Prostate gland (tissue), 2 donors: Measurements from ENCODE around the gene FBXL3. TPM values are rescaled to one million over a fixed set of nuclear protein-coding genes. Genes with fewer than 3 reads are reported as not detected.
"Not testable (repeated sequence)": the region's sequence is repeated elsewhere in the genome, so short reads cannot be mapped to it uniquely, and the experiment has no call there.

Experiments
- DNase-seq: peaks from one replicate; pipeline ENCODE4 v3.0.0-alpha.2; 2019; ENCODE audit warnings: low spot score
- H3K27ac ChIP-seq, 2 donors: fragments of 200-600 bp; sonication (generic); 2 replicates each; pipeline ENCODE4 v1.5.1; 2017 to 2019
- H3K27me3 ChIP-seq: fragments of 200-600 bp; sonication (generic); replicated peaks from 2 replicates; pipeline ENCODE4 v1.5.1; 2019; ENCODE audit not compliant: insufficient read depth
- H3K36me3 ChIP-seq, 2 donors: fragments of 200-600 bp; sonication (generic); 1 replicate in 1 of 2; 2 replicates in 1 of 2; pipeline versions ENCODE4 v1.5.1 to v1.8.1; 2017 to 2019
- H3K4me1 ChIP-seq: fragments of 200-600 bp; sonication (generic); replicated peaks from 2 replicates; pipeline ENCODE4 v1.5.1; 2019
- H3K4me3 ChIP-seq, 2 donors: fragments of 200-600 bp; sonication (generic); 2 replicates each; pipeline ENCODE4 v1.5.1; 2017 to 2019
- H3K9me3 ChIP-seq: fragments of 200-600 bp; sonication (generic); 2 replicates; pipeline ENCODE4 v1.5.1; 2017
- CTCF ChIP-seq, 4 experiments: fragments of 200-600 bp in 2 of 4; fragments of 450-650 bp in 2 of 4; sonication (generic) in 2 of 4; IDR thresholded peaks; 1 replicate in 3 of 4; 2 replicates in 1 of 4; pipeline ENCODE4 v1.5.1; 2016 to 2019; ENCODE audit warnings: antibody characterized with exemption in 4 of 4, mild to moderate bottlenecking in 2 of 4, moderate library complexity in 2 of 4
- POLR2A ChIP-seq: fragments of 450-650 bp; IDR thresholded peaks from one replicate; pipeline ENCODE4 v1.6.1; 2016; ENCODE audit warnings: antibody characterized with exemption, mild to moderate bottlenecking
- POLR2AphosphoS5 ChIP-seq: sonication (generic); formaldehyde crosslinking; IDR thresholded peaks from one replicate; pipeline ENCODE4 v1.6.1; 2017; ENCODE audit warnings: antibody characterized with exemption
- WGBS: methylation state at CpG from one replicate; pipeline ENCODE4 v1.1.5; 2018; 5-methylcytosine and 5-hydroxymethylcytosine counted together
- intact Hi-C: fragments of 100-400 bp; cut with DNase I; formaldehyde crosslinking; loops from one replicate; pipeline ENCODE4 v1.14.2; 2022
- total RNA-seq, 2 donors: library from RNA; depleted of rRNA; stranded (reverse); fragments of >200 nt; gene quantifications; one replicate each; pipeline ENCODE4 v1.1.0, GENCODE V29; 2016

Gene FBXL3
- total RNA-seq, 2 donors from 2014 or later: 85.6 to 113 TPM

- Histone ChIP-seq H3K9me3 (no peaks in the 10 kb centered on the region), H3K36me3 (no peaks in the 10 kb centered on the region), H3K27ac (no peak overlapping the region), H3K4me3 (no peak overlapping the region), H3K27me3 (no peaks in the 10 kb centered on the region), H3K4me1 (no peaks in the 10 kb centered on the region)
- intact Hi-C loops: no loop called here
- 95% methylated on average over 2 of the region's 2 CpGs for WGBS
- DNase-seq: no peak
- no peak for TF ChIP-seq POLR2AphosphoS5
- no peak for TF ChIP-seq POLR2A
- no peak for TF ChIP-seq CTCF (IDR thresholded peaks at IDR 0.05)
Observed at GRCh38 chr13:77009011-77009410, 17.9 kb downstream of the FBXL3 start.

GRCh38 chr13:77008337-77008736 is 18.6 kb downstream of the FBXL3 start:
- H3K36me3 ChIP-seq, H3K27me3 ChIP-seq, H3K4me1 ChIP-seq, intact Hi-C loops, H3K9me3 ChIP-seq, H3K27ac ChIP-seq, H3K4me3 ChIP-seq, DNase-seq: not testable (repeated sequence)
- WGBS: 92% methylated on average over 4 of the region's 4 CpGs

GRCh38 chr13:77002590-77003190 is 24.3 kb downstream of the FBXL3 start:
- H3K36me3 ChIP-seq: no peaks in the 10 kb centered on the region
- TF ChIP-seq CTCF (IDR thresholded peaks at IDR 0.05): peak in 2 of 4 experiments; percentile 43 to 60
- TF ChIP-seq POLR2AphosphoS5: no peak
- TF ChIP-seq POLR2A: no peak
- no peaks in the 10 kb centered on the region for H3K4me1 ChIP-seq
- WGBS: 60% methylated on average over 7 of the region's 7 CpGs
- no peaks in the 10 kb centered on the region for H3K27me3 ChIP-seq
- no peak for DNase-seq
- H3K9me3 ChIP-seq: no peaks in the 10 kb centered on the region
- intact Hi-C loops: no loop called here
- H3K27ac ChIP-seq: no peak overlapping the region
- no peak overlapping the region for H3K4me3 ChIP-seq

GRCh38 chr13:77001963-77002587 is 24.9 kb downstream of the FBXL3 start:
- Histone ChIP-seq H3K9me3 (no peaks in the 10 kb centered on the region), H3K4me1 (no peaks in the 10 kb centered on the region), H3K36me3 (no peaks in the 10 kb centered on the region), H3K4me3 (no peak overlapping the region), H3K27me3 (no peaks in the 10 kb centered on the region), H3K27ac (no peak overlapping the region)
- no peak for TF ChIP-seq POLR2A
- no peak for TF ChIP-seq POLR2AphosphoS5
- TF ChIP-seq CTCF (IDR thresholded peaks at IDR 0.05): no peak
- intact Hi-C loops: no loop called here
- WGBS: 33% methylated on average over 4 of the region's 4 CpGs
- no peak for DNase-seq

- Histone ChIP-seq H3K9me3 (no peaks in the 10 kb centered on the region), H3K4me3 (no peak overlapping the region), H3K36me3 (no peaks in the 10 kb centered on the region), H3K27me3 (no peaks in the 10 kb centered on the region), H3K4me1 (no peaks in the 10 kb centered on the region), H3K27ac (no peak overlapping the region)
- 22% methylated on average over 4 of the region's 4 CpGs for WGBS
- TF ChIP-seq POLR2AphosphoS5 (no peak), CTCF (IDR thresholded peaks at IDR 0.05) (no peak), POLR2A (no peak)
- intact Hi-C loops: no loop called here
- no peak for DNase-seq
Observed at GRCh38 chr13:77001540-77001939, 25.4 kb downstream of the FBXL3 start.
